HepG2 (cell line): ENCODE data around the gene SAMM50. TPM values are rescaled to one million over a fixed set of nuclear protein-coding genes. Genes with fewer than 3 reads are reported as not detected.

Source experiments
- ATAC-seq: fragments of 200-7000 bp; cut with Tn5 transposase; 3 replicates; pipeline ENCODE4 v1.9.1; 2020; ENCODE audit warnings: mild to moderate bottlenecking, moderate library complexity
- BruUV-seq: library from RNA; stranded (reverse); fragments of 400-500 nt; replicated peaks from 2 replicates; lab custom pipeline; 2021; lab: Mats Ljungman, UMichigan
- CTCF ChIA-PET: fragments of 300-600 bp; formaldehyde crosslinking; extraction: SDS; loops from one replicate; lab custom pipeline; 2021; ENCODE audit warnings: low total read pairs, inconsistent platforms, low intra/inter-chr PET ratio; lab: Yijun Ruan, JAX
- POLR2A ChIA-PET: fragments of 350-600 bp; sonication (Branson Sonifier 250); formaldehyde crosslinking; loops from one replicate; lab custom pipeline; 2020; ENCODE audit warnings: antibody characterized with exemption, inconsistent platforms; lab: Yijun Ruan, JAX
- DNase-seq: peaks from one replicate; pipeline ENCODE4 v3.0.0-alpha.2; 2015; ENCODE audit warnings: low spot score
- FAIRE-seq: peaks from 3 replicates; lab custom pipeline; 2011; peaks lifted over from hg19 to GRCh38; lab: Jason Lieb, UNC
- H2AFZ ChIP-seq: one replicate; pipeline ENCODE4 v1.6.1; 2011; ENCODE audit warnings: low read length, inconsistent platforms
- H3K27ac ChIP-seq: fragments of 300-600 bp; 3 replicates; pipeline ENCODE4 v1.8.0; 2011; ENCODE audit warnings: mixed run types, mild to moderate bottlenecking, mixed read lengths, low read length, inconsistent platforms; ENCODE audit not compliant: insufficient read depth; ENCODE audit errors: extremely low read length
- H3K27me3 ChIP-seq, 2 experiments: fragments of 200-600 bp in 1 of 2; 2 replicates in 1 of 2; 3 replicates in 1 of 2; pipeline versions ENCODE4 v1.6.0 to v1.8.0; 2011; ENCODE audit warnings: low read length in 2 of 2, mild to moderate bottlenecking in 2 of 2, moderate library complexity in 2 of 2, inconsistent platforms in 1 of 2; ENCODE audit not compliant: insufficient read depth in 2 of 2, control insufficient read depth in 1 of 2
- H3K36me3 ChIP-seq, 2 experiments: fragments of 200-600 bp in 1 of 2; replicated peaks in 1 of 2; 2 replicates in 1 of 2; 3 replicates in 1 of 2; pipeline versions ENCODE4 v1.5.1 to v1.8.0; 2011; ENCODE audit warnings: low read length in 2 of 2, inconsistent platforms in 1 of 2; ENCODE audit not compliant: insufficient read depth in 2 of 2, control insufficient read depth in 1 of 2
- H3K4me1 ChIP-seq: 2 replicates; pipeline ENCODE4 v1.5.1; 2012; ENCODE audit warnings: low read length, inconsistent platforms; ENCODE audit not compliant: insufficient read depth
- H3K4me2 ChIP-seq: 2 replicates; pipeline ENCODE4 v1.6.0; 2011; ENCODE audit warnings: low read depth, low read length, inconsistent platforms
- H3K4me3 ChIP-seq, 3 experiments: fragments of 200-600 bp in 1 of 3; sonication (generic), shearing (Covaris generic) in 1 of 3; replicated peaks in 1 of 3; 2 replicates each; pipeline ENCODE4 v1.5.1; 2011 to 2016; ENCODE audit warnings: low read length in 3 of 3, inconsistent platforms in 2 of 3, low read depth in 2 of 3, mild to moderate bottlenecking in 2 of 3, control low read depth in 1 of 3, mixed read lengths in 1 of 3; ENCODE audit not compliant: insufficient read depth in 1 of 3
- H3K79me2 ChIP-seq: one replicate; pipeline ENCODE4 v1.6.1; 2011; ENCODE audit warnings: low read length, inconsistent platforms; ENCODE audit not compliant: insufficient read depth
- H3K9ac ChIP-seq: 2 replicates; pipeline ENCODE4 v1.6.0; 2011; ENCODE audit warnings: mild to moderate bottlenecking, low read depth, low read length, inconsistent platforms; ENCODE audit not compliant: insufficient read depth
- H3K9me3 ChIP-seq: 2 replicates; pipeline ENCODE4 v1.5.1; 2012; ENCODE audit warnings: mild to moderate bottlenecking, low read length
- H4K20me1 ChIP-seq: 2 replicates; pipeline ENCODE4 v1.6.0; 2011; ENCODE audit warnings: inconsistent platforms, mild to moderate bottlenecking, low read length, moderate library complexity; ENCODE audit not compliant: insufficient read depth
- BORCS8-MEF2B ChIP-seq: sonication (generic); formaldehyde crosslinking; IDR thresholded peaks from 2 replicates; pipeline ENCODE4 v1.8.0; 2022; ENCODE audit warnings: mild to moderate bottlenecking, missing genetic modification reagents
- DPF2 ChIP-seq: sonication (generic); formaldehyde crosslinking; IDR thresholded peaks from 2 replicates; pipeline ENCODE4 v1.4.0; 2020; ENCODE audit warnings: mild to moderate bottlenecking, low read depth, missing genetic modification reagents, borderline replicate concordance
- EZH2 ChIP-seq: conservative IDR thresholded peaks from 2 replicates; pipeline ENCODE4 v1.6.1; 2012; ENCODE audit warnings: mild to moderate bottlenecking, low read depth, low read length, moderate library complexity
- FOXP1 ChIP-seq, 2 experiments: fragments of 450-650 bp in 1 of 2; IDR thresholded peaks; 2 replicates each; pipeline ENCODE4 v1.6.1; 2017 to 2018; ENCODE audit warnings: antibody characterized with exemption in 1 of 2
- FUBP1 ChIP-seq: sonication (generic); formaldehyde crosslinking; IDR thresholded peaks from 2 replicates; pipeline ENCODE4 v1.5.1; 2020; ENCODE audit warnings: missing genetic modification reagents, mild to moderate bottlenecking, borderline replicate concordance
- GATA4 ChIP-seq: sonication (generic); IDR thresholded peaks from 2 replicates; pipeline ENCODE4 v1.6.1; 2016; ENCODE audit warnings: antibody characterized with exemption, low read depth, borderline replicate concordance
- HNF1B ChIP-seq: sonication (generic); formaldehyde crosslinking; IDR thresholded peaks from 2 replicates; pipeline ENCODE4 v1.5.1; 2020; ENCODE audit warnings: mild to moderate bottlenecking, moderate library complexity, missing genetic modification reagents
- NFYB ChIP-seq: sonication (generic); formaldehyde crosslinking; IDR thresholded peaks from 2 replicates; pipeline ENCODE4 v1.4.0; 2020; ENCODE audit warnings: missing genetic modification reagents
- POLR2A ChIP-seq, 2 experiments: IDR thresholded peaks; 2 replicates each; pipeline ENCODE4 v1.6.1; 2011; ENCODE audit warnings: low read depth in 2 of 2, low read length in 2 of 2, mild to moderate bottlenecking in 1 of 2, moderate library complexity in 1 of 2; ENCODE audit not compliant: insufficient read depth in 1 of 2
- PTBP1 ChIP-seq: fragments of 200-400 bp; formaldehyde crosslinking; IDR thresholded peaks from 2 replicates; pipeline ENCODE4 v1.6.1; 2018; ENCODE audit warnings: low read length, low read depth; ENCODE audit not compliant: poor library complexity, severe bottlenecking
- RARA ChIP-seq: IDR thresholded peaks from 2 replicates; pipeline ENCODE4 v1.6.1; 2016; ENCODE audit warnings: missing genetic modification reagents, missing compliant biosample characterization
- SETDB1 ChIP-seq: sonication (generic); formaldehyde crosslinking; IDR thresholded peaks from 2 replicates; pipeline ENCODE4 v1.5.1; 2020; ENCODE audit warnings: missing genetic modification reagents, mild to moderate bottlenecking, borderline replicate concordance
- SSRP1 ChIP-seq: IDR thresholded peaks from 2 replicates; pipeline ENCODE4 v1.6.1; 2016; ENCODE audit warnings: control low read depth
- ZNF564 ChIP-seq: sonication (generic); formaldehyde crosslinking; IDR thresholded peaks from 2 replicates; pipeline ENCODE4 v1.8.1; 2023; ENCODE audit warnings: mild to moderate bottlenecking, missing genetic modification reagents
- ZNF644 ChIP-seq: IDR thresholded peaks from 2 replicates; pipeline ENCODE4 v1.6.1; 2016; ENCODE audit warnings: low read depth
- ZNF720 ChIP-seq: sonication (generic); formaldehyde crosslinking; IDR thresholded peaks from 2 replicates; pipeline ENCODE4 v1.4.0; 2020; ENCODE audit warnings: missing genetic modification reagents
- WGBS: methylation state at CpG from one replicate; pipeline ENCODE4 v1.1.6; 2017; ENCODE audit warnings: low lambda C conversion rate; 5-methylcytosine and 5-hydroxymethylcytosine counted together
- in situ Hi-C: cut with HindIII; loops from 2 replicates; pipeline ENCODE4 v1.10.0; 2017; ENCODE audit warnings: low pct_unique_long_range_greater_than_20kb; ENCODE audit not compliant: extremely low pct_ligation_motif_present
- intact Hi-C: fragments of 100-400 bp; cut with micrococcal nuclease; formaldehyde crosslinking; loops from one replicate; pipeline ENCODE4 v1.10.0; 2022; ENCODE audit not compliant: unreplicated experiment
- polyA plus RNA-seq, 8 experiments: library from polyadenylated mRNA; depleted of rRNA in 3 of 8; stranded (reverse) in 7 of 8; unstranded in 1 of 8; fragments of >200 nt; fragmentation: Illumina TruSeq in 4 of 8; extraction: Trizol in 4 of 8; gene quantifications; 2 replicates each; pipeline versions ENCODE4 v1.2.1 to v1.2.3, GENCODE V29; 2011 to 2016; ENCODE audit warnings: low read depth in 4 of 8, missing spikeins in 1 of 8, mixed read lengths in 1 of 8; ENCODE audit not compliant: insufficient read depth in 1 of 8
- total RNA-seq, 5 experiments: library from RNA; depleted of rRNA; stranded (reverse); fragments of >200 nt; fragmentation: Illumina TruSeq; extraction: Trizol; gene quantifications; 2 replicates each; pipeline ENCODE4 v1.2.3, GENCODE V29; 2016; ENCODE audit warnings: low read depth in 1 of 5
- TF ChIP-seq, protein P1 (sequence below): sonication (generic); formaldehyde crosslinking; IDR thresholded peaks from 2 replicates; pipeline ENCODE4 v1.5.0; 2020; ENCODE audit warnings: missing genetic modification reagents

SAMM50 gene
- total and polyA plus RNA-seq, 2 of the 13 experiments (the other 11 are each of a cell fraction or from before 2014, with no cell fraction given) = 34.7 to 63.4 TPM

- intact Hi-C loops = no loop called here
- TF ChIP-seq BORCS8-MEF2B (CRISPR knock-in tag) (no peak), PTBP1 (no peak), SSRP1 (CRISPR knock-in tag) (no peak), FOXP1 (IDR thresholded peaks at IDR 0.05) (no peak), FOXP1 (CRISPR knock-in tag; IDR thresholded peaks at IDR 0.05) (no peak), HNF1B (CRISPR knock-in tag) (no peak), ZNF564 (CRISPR knock-in tag) (no peak), EZH2 (no peak), GATA4 (no peak), RARA (CRISPR knock-in tag) (no peak), NFYB (CRISPR knock-in tag) (no peak), POLR2A (IDR thresholded peaks at IDR 0.05; ENCODE audit: insufficient read depth in 1 of 2, low read depth in 2 of 2, low read length in 2 of 2) (no peak), FUBP1 (CRISPR knock-in tag) (no peak), SETDB1 (CRISPR knock-in tag) (no peak), ZNF720 (no peak), DPF2 (CRISPR knock-in tag) (no peak), ZNF644 (CRISPR knock-in tag) (no peak)
- TF ChIP-seq, protein P1, sequence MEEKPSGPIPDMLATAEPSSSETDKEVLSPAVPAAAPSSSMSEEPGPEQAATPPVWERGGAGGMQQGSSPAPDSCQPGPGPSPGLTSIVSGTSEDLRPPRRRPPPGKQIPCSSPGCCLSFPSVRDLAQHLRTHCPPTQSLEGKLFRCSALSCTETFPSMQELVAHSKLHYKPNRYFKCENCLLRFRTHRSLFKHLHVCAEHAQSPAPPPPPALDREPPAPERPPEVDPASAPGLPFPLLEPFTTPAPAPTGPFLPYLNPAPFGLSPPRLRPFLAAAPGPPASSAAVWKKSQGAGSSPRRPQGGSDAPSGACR = no peak
- Histone ChIP-seq H3K79me2 (no peaks in the 10 kb centered on the region), H3K27ac (no peak overlapping the region), H3K36me3 (peaks cover 20 to 57% of the 10 kb centered on the region in 2 experiments), H4K20me1 (no peaks in the 10 kb centered on the region; the same call in 1 of the 2 replicates), H3K9ac (no peak overlapping the region), H3K27me3 (no peaks in the 10 kb centered on the region), H3K4me3 (no peak overlapping the region), H3K9me3 (no peaks in the 10 kb centered on the region), H3K4me1 (peaks cover 18% of the 10 kb centered on the region), H3K4me2 (no peak overlapping the region), H2AFZ (no peak overlapping the region)
- BruUV-seq = no TSS peak
- FAIRE-seq (no peak), ATAC-seq (no peak), DNase-seq (no peak)
- POLR2A ChIA-PET = no interaction called here
- in situ Hi-C loops = loop anchor here (5.0 kb wide), 1 partner anchor 89 kb away; no protein-coding TSS in a partner anchor
- 98% methylated on average over 15 of the region's 15 CpGs for WGBS
- CTCF ChIA-PET = no interaction called here
Observed at GRCh38 chr22:43998679-43999264, 43.5 kb downstream of the SAMM50 start.
